ENCODE results near the gene GNPTG.
A peak's percentile ranks its signal among the peaks of the same experiment; 100 is the strongest.

The GNPTG gene

GRCh38 chr16:1356061-1356900 is 4.5 kb downstream of the GNPTG start:
- no peak overlapping the region for H3K4me3 ChIP-seq (ENCODE audit: low read length)
- TF ChIP-seq CTCF (IDR thresholded peaks at IDR 0.05; ENCODE audit: insufficient read depth, low read depth, low read length, missing control alignments) = no peak
- no peak for DNase-seq (ENCODE audit: low read depth)

DNA sequence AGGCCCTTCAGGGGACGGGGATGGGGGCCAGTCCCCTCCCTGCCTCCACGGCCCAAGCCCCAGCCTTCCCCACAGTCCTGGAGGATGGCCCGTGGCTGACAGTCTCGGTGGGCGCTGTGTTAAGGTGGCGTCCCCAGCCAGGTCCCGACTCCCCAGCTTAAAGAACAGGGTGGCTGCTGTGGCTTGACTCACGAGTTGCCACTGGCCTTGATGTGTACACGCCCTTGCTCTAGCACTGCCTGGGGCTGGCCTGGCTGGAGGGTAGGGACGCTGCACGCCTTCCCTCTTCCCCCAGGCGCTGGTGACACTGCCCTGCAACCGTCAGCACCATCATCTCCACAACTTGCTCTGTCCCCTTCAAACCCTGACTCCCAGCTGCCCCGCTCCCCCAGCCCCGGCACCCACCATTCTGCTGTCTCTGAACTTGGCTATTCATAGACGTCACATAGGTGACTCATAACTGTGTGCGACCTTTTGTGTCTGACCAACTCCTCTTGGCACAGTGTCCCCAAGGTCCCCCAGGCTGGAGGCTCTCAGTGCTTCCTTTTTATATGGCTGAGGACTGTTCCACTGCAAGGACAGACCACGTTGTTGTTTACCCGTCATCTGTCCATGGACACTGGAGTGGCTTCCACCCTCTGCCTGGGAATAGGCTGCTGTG is 6.3 kb downstream of the GNPTG start:
- TF ChIP-seq CTCF (IDR thresholded peaks at IDR 0.05; ENCODE audit: insufficient read depth, low read depth, low read length, missing control alignments) = no peak
- no peak for DNase-seq (ENCODE audit: low read depth)
- no peak overlapping the region for H3K4me3 ChIP-seq (ENCODE audit: low read length)

- no peak for TF ChIP-seq CTCF (IDR thresholded peaks at IDR 0.05; ENCODE audit: insufficient read depth, low read depth, low read length, missing control alignments)
These were observed 10.1 kb downstream of the GNPTG start for GRCh38 chr16:1361685-1362360.

DNA sequence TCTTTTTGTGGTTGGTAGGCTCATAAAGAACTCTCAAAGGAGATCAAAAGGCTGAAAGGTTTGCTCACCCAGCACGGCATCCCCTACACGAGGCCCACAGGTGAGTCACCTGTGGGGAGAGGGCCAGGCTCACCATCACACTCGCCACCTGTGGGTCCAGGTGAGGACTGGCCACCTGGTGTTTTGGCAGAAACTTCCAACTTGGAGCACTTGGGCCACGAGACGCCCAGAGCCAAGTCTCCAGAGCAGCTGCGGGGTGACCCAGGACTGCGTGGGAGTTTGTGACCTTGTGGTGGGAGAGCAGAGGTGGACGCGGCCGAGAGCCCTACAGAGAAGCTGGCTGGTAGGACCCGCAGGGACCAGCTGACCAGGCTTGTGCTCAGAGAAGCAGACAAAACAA is 11.1 kb downstream of the GNPTG start:
- TF ChIP-seq CTCF (IDR thresholded peaks at IDR 0.05; ENCODE audit: insufficient read depth, low read depth, low read length, missing control alignments) = no peak
- no peak overlapping the region for H3K4me3 ChIP-seq (ENCODE audit: low read length)
- DNase-seq (ENCODE audit: low read depth) = no peak

More at GRCh38 chr16:1361685-1362360, 10.1 kb downstream of the GNPTG start:
- no peak overlapping the region for H3K4me3 ChIP-seq (ENCODE audit: low read length)
- DNase-seq (ENCODE audit: low read depth) = no peak

DNA sequence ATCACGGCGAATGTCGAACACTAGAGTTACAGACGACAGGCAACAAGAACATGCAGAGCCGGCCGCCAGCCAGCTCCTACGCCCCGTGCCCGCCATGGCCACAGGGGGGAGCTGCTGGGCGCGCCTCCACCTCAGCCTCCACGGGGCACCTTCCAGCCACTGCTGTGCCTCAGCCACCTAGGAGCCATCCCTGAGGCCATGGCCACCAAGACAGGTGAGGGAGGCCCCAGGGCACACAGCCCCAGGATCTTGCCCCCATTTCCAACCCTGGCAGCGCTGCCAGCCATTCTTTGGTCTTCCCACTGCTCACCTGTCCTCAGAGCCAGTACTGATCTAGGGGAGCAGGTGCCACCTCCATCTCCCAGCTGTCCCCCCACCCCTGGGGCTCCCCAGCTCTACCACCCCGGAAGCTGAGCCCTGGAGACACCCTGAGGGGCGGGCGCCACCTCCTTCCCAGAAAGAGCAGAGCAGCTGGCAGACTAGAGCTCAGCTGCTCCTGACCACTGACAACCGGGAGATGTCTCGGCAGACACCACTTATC is 11.8 kb downstream of the GNPTG start:
- peak; percentile 83 for TF ChIP-seq CTCF (IDR thresholded peaks at IDR 0.05; ENCODE audit: insufficient read depth, low read depth, low read length, missing control alignments)
- peak; percentile 70 for DNase-seq (ENCODE audit: low read depth)
- H3K4me3 ChIP-seq (ENCODE audit: low read length) = no peak overlapping the region

DNA sequence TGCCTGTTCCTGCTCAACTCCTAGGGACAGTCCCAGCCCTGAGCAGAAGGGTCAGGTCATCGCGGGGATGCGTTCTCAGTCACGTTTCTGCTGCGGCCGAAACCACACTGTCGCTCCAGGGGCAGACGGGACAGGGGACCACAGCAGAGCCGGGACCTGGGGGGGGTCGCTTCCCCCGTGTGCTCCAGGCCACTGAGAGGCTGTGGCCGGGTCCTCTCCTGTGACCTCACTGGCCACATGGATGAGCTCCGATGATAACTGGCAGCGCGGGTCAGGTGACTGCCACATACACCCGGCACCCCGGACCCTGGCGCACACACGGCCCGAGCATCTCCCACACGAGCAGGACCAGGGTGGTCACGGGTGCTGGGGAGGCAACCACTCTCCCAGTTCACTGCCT is 12.8 kb downstream of the GNPTG start:
- no peak for DNase-seq (ENCODE audit: low read depth)
- H3K4me3 ChIP-seq (ENCODE audit: low read length) = no peak overlapping the region
- no peak for TF ChIP-seq CTCF (IDR thresholded peaks at IDR 0.05; ENCODE audit: insufficient read depth, low read depth, low read length, missing control alignments)

Measured in epithelial cell of esophagus (primary cell).